A673 (cell line): ENCODE data around the gene FAM168B.

Source experiments
- EZH2 ChIP-seq: fragments of 200-600 bp; sonication (generic); IDR thresholded peaks from 2 replicates; pipeline ENCODE4 v1.6.1; 2017; ENCODE audit warnings: borderline replicate concordance, low read depth, mild to moderate bottlenecking, mixed read lengths, antibody characterized with exemption, low read length; ENCODE audit not compliant: poor library complexity, severe bottlenecking
- TF ChIP-seq, protein P1 (sequence below): fragments of 300-800, 200-600 bp; sonication (generic); conservative IDR thresholded peaks from 2 replicates; pipeline ENCODE4 v1.5.1; 2017; ENCODE audit warnings: low read depth, mild to moderate bottlenecking, antibody characterized with exemption, low read length, moderate library complexity, mixed read lengths

DNA sequence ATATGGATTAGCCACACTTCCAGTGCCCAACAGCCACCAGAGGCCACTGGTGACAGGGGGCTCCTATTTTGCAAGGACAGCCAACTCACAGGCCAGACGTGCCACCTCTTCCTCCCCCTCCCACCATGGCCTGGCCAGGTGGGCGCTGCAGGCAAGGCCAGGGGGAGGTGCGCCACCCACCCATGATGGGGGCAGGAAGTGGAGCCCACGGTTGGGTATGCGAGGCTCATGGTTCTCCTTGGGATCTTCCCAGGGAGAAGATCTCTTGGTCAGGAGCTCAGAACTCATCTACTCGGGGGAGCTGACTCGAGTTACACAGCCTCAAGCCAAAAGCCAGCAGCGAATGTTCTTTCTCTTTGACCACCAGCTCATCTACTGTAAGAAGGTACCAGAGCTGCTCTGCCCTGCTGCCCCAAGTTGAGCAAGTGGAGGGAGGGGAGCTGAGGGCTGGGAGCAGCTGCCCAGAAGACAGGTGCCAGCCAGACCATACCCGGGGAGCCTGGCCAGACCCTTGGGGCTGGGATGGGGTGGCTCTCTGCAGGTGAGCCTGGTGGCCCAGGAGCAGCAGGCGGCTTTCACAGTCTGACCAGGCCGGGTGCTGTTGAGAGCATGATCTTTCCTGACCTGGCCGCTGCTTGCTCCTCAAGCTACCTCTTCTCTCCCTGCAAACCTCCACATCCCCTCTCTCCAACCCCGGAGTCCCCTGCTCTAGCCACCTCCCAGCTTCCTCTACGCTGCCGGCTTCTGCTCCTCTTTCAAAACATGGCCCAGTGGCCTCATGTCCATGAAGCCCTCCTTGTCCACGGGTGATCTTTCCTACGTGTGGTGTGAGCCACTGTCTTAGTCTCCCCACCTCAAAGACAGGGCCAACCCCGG is 49.8 kb downstream of the FAM168B start:
- TF ChIP-seq, protein P1, sequence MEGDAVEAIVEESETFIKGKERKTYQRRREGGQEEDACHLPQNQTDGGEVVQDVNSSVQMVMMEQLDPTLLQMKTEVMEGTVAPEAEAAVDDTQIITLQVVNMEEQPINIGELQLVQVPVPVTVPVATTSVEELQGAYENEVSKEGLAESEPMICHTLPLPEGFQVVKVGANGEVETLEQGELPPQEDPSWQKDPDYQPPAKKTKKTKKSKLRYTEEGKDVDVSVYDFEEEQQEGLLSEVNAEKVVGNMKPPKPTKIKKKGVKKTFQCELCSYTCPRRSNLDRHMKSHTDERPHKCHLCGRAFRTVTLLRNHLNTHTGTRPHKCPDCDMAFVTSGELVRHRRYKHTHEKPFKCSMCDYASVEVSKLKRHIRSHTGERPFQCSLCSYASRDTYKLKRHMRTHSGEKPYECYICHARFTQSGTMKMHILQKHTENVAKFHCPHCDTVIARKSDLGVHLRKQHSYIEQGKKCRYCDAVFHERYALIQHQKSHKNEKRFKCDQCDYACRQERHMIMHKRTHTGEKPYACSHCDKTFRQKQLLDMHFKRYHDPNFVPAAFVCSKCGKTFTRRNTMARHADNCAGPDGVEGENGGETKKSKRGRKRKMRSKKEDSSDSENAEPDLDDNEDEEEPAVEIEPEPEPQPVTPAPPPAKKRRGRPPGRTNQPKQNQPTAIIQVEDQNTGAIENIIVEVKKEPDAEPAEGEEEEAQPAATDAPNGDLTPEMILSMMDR = no peak
- TF ChIP-seq EZH2 = no peak
